K562 (cell line): ENCODE measurements around the gene KCTD16. TPM values are rescaled to one million over a fixed set of nuclear protein-coding genes. Genes with fewer than 3 reads are reported as not detected.

Experiments
- ATAC-seq: fragments of 200-7000 bp; cut with Tn5 transposase; 3 replicates; pipeline ENCODE4 v1.9.1; 2020; ENCODE audit warnings: moderate library complexity
- BruUV-seq: library from RNA; stranded (reverse); fragments of 400-500 nt; replicated peaks from 2 replicates; lab custom pipeline; 2021; lab: Mats Ljungman, UMichigan
- CTCF ChIA-PET: fragments of 300-600 bp; formaldehyde crosslinking; extraction: SDS; loops from one replicate; lab custom pipeline; 2021; ENCODE audit warnings: low intra/inter-chr PET ratio; lab: Yijun Ruan, JAX
- POLR2A ChIA-PET: fragments of 300-600, 350-650 bp; sonication (Branson Sonifier 250); formaldehyde crosslinking; extraction: SDS; loops from one replicate; lab custom pipeline; 2021; ENCODE audit warnings: antibody characterized with exemption, inconsistent platforms; lab: Yijun Ruan, JAX
- DNase-seq, 4 experiments: peaks; one replicate each; pipeline versions ENCODE4 v3.0.0 to v3.0.0-alpha.2; 2011 to 2018; ENCODE audit warnings: low spot score in 3 of 4, mixed read lengths in 3 of 4; ENCODE audit errors: extremely low read depth in 1 of 4
- FAIRE-seq: peaks from 2 replicates; lab custom pipeline; 2011; peaks lifted over from hg19 to GRCh38; lab: Jason Lieb, UNC
- H2AFZ ChIP-seq: 2 replicates; pipeline ENCODE4 v1.6.0; 2011; ENCODE audit warnings: low read depth, low read length, control low read depth, inconsistent platforms
- H3K27ac ChIP-seq: fragments of 200-600 bp; 3 replicates; pipeline ENCODE4 v1.8.0; 2011; ENCODE audit warnings: low read depth, mild to moderate bottlenecking, control low read depth, inconsistent platforms, low read length, moderate library complexity, mixed read lengths; ENCODE audit errors: extremely low read depth
- H3K27me3 ChIP-seq, 2 experiments: fragments of 300-600 bp in 1 of 2; 2 replicates in 1 of 2; 3 replicates in 1 of 2; pipeline versions ENCODE4 v1.6.0 to v1.8.0; 2011; ENCODE audit warnings: inconsistent platforms in 2 of 2, low read length in 2 of 2, mild to moderate bottlenecking in 1 of 2, mixed read lengths in 1 of 2, moderate library complexity in 1 of 2; ENCODE audit not compliant: control insufficient read depth in 2 of 2, insufficient read depth in 2 of 2
- H3K36me3 ChIP-seq: fragments of 300-600 bp; 3 replicates; pipeline ENCODE4 v1.8.0; 2011; ENCODE audit warnings: mild to moderate bottlenecking, low read length, inconsistent platforms; ENCODE audit not compliant: control insufficient read depth, insufficient read depth
- H3K4me1 ChIP-seq, 2 experiments: fragments of 200-600 bp in 1 of 2; replicated peaks in 1 of 2; 2 replicates in 1 of 2; 3 replicates in 1 of 2; pipeline versions ENCODE4 v1.5.1 to v1.8.0; 2011; ENCODE audit warnings: inconsistent platforms in 2 of 2, low read length in 2 of 2, mild to moderate bottlenecking in 1 of 2, mixed read lengths in 1 of 2, moderate library complexity in 1 of 2; ENCODE audit not compliant: control insufficient read depth in 2 of 2, insufficient read depth in 2 of 2
- H3K4me2 ChIP-seq: 2 replicates; pipeline ENCODE4 v1.6.1; 2011; ENCODE audit warnings: low read length, control low read depth, inconsistent platforms, mixed read lengths; ENCODE audit not compliant: insufficient read depth
- H3K4me3 ChIP-seq: fragments of 200-600 bp; sonication (generic), shearing (Covaris generic); 2 replicates; pipeline ENCODE4 v1.5.1; 2016; ENCODE audit warnings: control low read depth, inconsistent platforms
- H3K79me2 ChIP-seq: fragments of 200-600 bp; 3 replicates; pipeline ENCODE4 v1.8.0; 2011; ENCODE audit warnings: low read length, inconsistent platforms; ENCODE audit not compliant: control insufficient read depth, insufficient read depth
- H3K9ac ChIP-seq, 2 experiments: 2 replicates each; pipeline versions ENCODE4 v1.6.0 to v1.6.1; 2011; ENCODE audit warnings: low read depth in 2 of 2, low read length in 2 of 2, control low read depth in 1 of 2, inconsistent platforms in 1 of 2, mild to moderate bottlenecking in 1 of 2, mixed read lengths in 1 of 2; ENCODE audit not compliant: insufficient read depth in 1 of 2
- H3K9me1 ChIP-seq: one replicate; pipeline ENCODE4 v1.6.0; 2011; ENCODE audit warnings: inconsistent platforms, mild to moderate bottlenecking, low read length, moderate library complexity; ENCODE audit not compliant: control insufficient read depth, insufficient read depth
- H3K9me3 ChIP-seq: replicated peaks from 2 replicates; pipeline ENCODE4 v1.5.1; 2011; ENCODE audit warnings: low read depth, low read length, inconsistent platforms; ENCODE audit not compliant: control insufficient read depth, insufficient read depth
- H4K20me1 ChIP-seq: replicated peaks from 2 replicates; pipeline ENCODE4 v1.6.1; 2011; ENCODE audit warnings: low read length, inconsistent platforms, mixed read lengths; ENCODE audit not compliant: control insufficient read depth, insufficient read depth
- EP400 ChIP-seq: fragments of 450-650 bp; IDR thresholded peaks from 2 replicates; pipeline ENCODE4 v1.6.1; 2017; ENCODE audit warnings: antibody characterized with exemption, mild to moderate bottlenecking, moderate library complexity
- KDM5B ChIP-seq: fragments of 200-600 bp; sonication (generic); IDR thresholded peaks from 2 replicates; pipeline ENCODE4 v1.6.1; 2012; ENCODE audit warnings: low read depth, mild to moderate bottlenecking, moderate library complexity, low read length, control low read depth, inconsistent platforms; ENCODE audit not compliant: insufficient replicate concordance
- MAX ChIP-seq: sonication (generic); formaldehyde crosslinking; IDR thresholded peaks from 2 replicates; pipeline ENCODE4 v1.9.0; 2022; ENCODE audit warnings: mild to moderate bottlenecking, missing genetic modification reagents
- NFE2L1 ChIP-seq: fragments of 450-650 bp; IDR thresholded peaks from 2 replicates; pipeline ENCODE4 v1.6.1; 2016; ENCODE audit warnings: missing genetic modification characterization, low read depth, mild to moderate bottlenecking, missing compliant biosample characterization, moderate library complexity, borderline replicate concordance
- RBM17 ChIP-seq: fragments of 200-400 bp; formaldehyde crosslinking; IDR thresholded peaks from 2 replicates; pipeline ENCODE4 v1.6.1; 2017; ENCODE audit warnings: low read depth, mild to moderate bottlenecking, low read length, borderline replicate concordance
- SAFB2 ChIP-seq: fragments of 200-400 bp; formaldehyde crosslinking; IDR thresholded peaks from 2 replicates; pipeline ENCODE4 v1.6.1; 2018; ENCODE audit warnings: borderline replicate concordance, low read length, low read depth, moderate library complexity; ENCODE audit not compliant: severe bottlenecking
- U2AF1 ChIP-seq: fragments of 200-400 bp; formaldehyde crosslinking; optimal IDR thresholded peaks from 2 replicates; pipeline ENCODE3; 2017; ENCODE audit warnings: mild to moderate bottlenecking, low read depth, low read length, moderate library complexity
- YBX1 ChIP-seq: fragments of 450-650 bp; IDR thresholded peaks from 2 replicates; pipeline ENCODE4 v1.7.1; 2016; ENCODE audit warnings: mild to moderate bottlenecking
- ZFP91 ChIP-seq: sonication (generic); formaldehyde crosslinking; IDR thresholded peaks from 2 replicates; pipeline ENCODE4 v1.8.0; 2022; ENCODE audit warnings: mild to moderate bottlenecking, missing genetic modification reagents
- ZFPM2 ChIP-seq: fragments of 250-450 bp; sonication (Bioruptor Pico); IDR thresholded peaks from 2 replicates; pipeline ENCODE4 v1.5.1; 2022; ENCODE audit warnings: mild to moderate bottlenecking
- ZNF143 ChIP-seq: sonication (generic); formaldehyde crosslinking; IDR thresholded peaks from 2 replicates; pipeline ENCODE4 v1.9.0; 2022; ENCODE audit warnings: mild to moderate bottlenecking, missing genetic modification reagents
- ZNF311 ChIP-seq: fragments of 250-450 bp; sonication (Bioruptor Pico); IDR thresholded peaks from 2 replicates; pipeline ENCODE4 v1.4.0; 2020; ENCODE audit warnings: mild to moderate bottlenecking, moderate library complexity
- ZNF699 ChIP-seq: fragments of 250-450 bp; sonication (Bioruptor Pico); IDR thresholded peaks from 2 replicates; pipeline ENCODE4 v1.8.0; 2021; ENCODE audit warnings: mild to moderate bottlenecking, moderate library complexity; ENCODE audit not compliant: insufficient replicate concordance
- ZNF780A ChIP-seq: fragments of 250-450 bp; sonication (Bioruptor Pico); IDR thresholded peaks from 2 replicates; pipeline ENCODE4 v1.5.0; 2021; ENCODE audit warnings: mild to moderate bottlenecking
- WGBS: fragments of 100-300 bp; shearing (Covaris generic); methylation state at CpG from one replicate; pipeline ENCODE4 v1.1.6; 2016; ENCODE audit warnings: low coverage, mixed read lengths; ENCODE audit not compliant: insufficient coverage; ENCODE audit errors: missing lambda C conversion rate; 5-methylcytosine and 5-hydroxymethylcytosine counted together
- in situ Hi-C: fragments of 300-500 bp; cut with MboI; formaldehyde crosslinking; loops from 4 replicates; pipeline ENCODE4 v1.15.0; 2018; ENCODE audit warnings: inconsistent platforms, mixed read lengths
- intact Hi-C: fragments of 100-400 bp; cut with micrococcal nuclease; formaldehyde crosslinking; loops from 2 replicates; pipeline ENCODE4 v1.14.2; 2022
- polyA plus RNA-seq, 8 experiments: library from polyadenylated mRNA; depleted of rRNA in 4 of 8; stranded (reverse) in 5 of 8; unstranded in 3 of 8; fragments of >200 nt; fragmentation: Nextera tagmentation in 2 of 8; fragmentation: Illumina TruSeq in 1 of 8; extraction: Ambion mirVana in 2 of 8; extraction: Trizol in 1 of 8; gene quantifications; 2 replicates each; pipeline versions ENCODE4 v1.2.1 to v1.2.3, GENCODE V29; 2011 to 2014; ENCODE audit warnings: inconsistent platforms in 1 of 8, missing spikeins in 1 of 8
- total RNA-seq, 7 experiments: library from RNA; depleted of rRNA in 6 of 7; stranded (reverse); fragments of >200 nt in 6 of 7; fragmentation: Illumina TruSeq in 2 of 7; extraction: Trizol in 2 of 7; gene quantifications; 2 replicates each; pipeline versions ENCODE4 v1.2.1 to v1.2.3, GENCODE V29; 2011 to 2021; ENCODE audit warnings: low replicate concordance in 1 of 7
- TF ChIP-seq, protein P1 (sequence below): IDR thresholded peaks from 2 replicates; pipeline ENCODE4 v1.6.1; 2011; ENCODE audit not compliant: insufficient read length; ENCODE audit errors: extremely low read depth

The KCTD16 gene
- total and polyA plus RNA-seq, 9 of the 15 experiments (the other 6 are each of a cell fraction or from before 2014, with no cell fraction given) = 0.04 TPM; not detected in 8

GRCh38 chr5:144332265-144332664 is 161.6 kb downstream of the KCTD16 start:
- H3K36me3 ChIP-seq = no peaks in the 10 kb centered on the region
- FAIRE-seq (no peak), DNase-seq (no peak), ATAC-seq (no peak)
- no TSS peak for BruUV-seq
- no peak overlapping the region for H3K4me3 ChIP-seq
- TF ChIP-seq ZNF143 (CRISPR knock-in tag) = no peak
- no peak for TF ChIP-seq ZFP91 (CRISPR knock-in tag)
- TF ChIP-seq RBM17 = no peak
- no peak for TF ChIP-seq ZNF699 (CRISPR knock-in tag)
- no peak for TF ChIP-seq ZNF311 (CRISPR knock-in tag)
- TF ChIP-seq EP400 = no peak
- TF ChIP-seq ZNF780A (CRISPR knock-in tag) = no peak
- TF ChIP-seq ZFPM2 (CRISPR knock-in tag) = no peak
- no peak for TF ChIP-seq U2AF1
- TF ChIP-seq KDM5B = no peak
- no peak for TF ChIP-seq YBX1
- TF ChIP-seq, protein P1, sequence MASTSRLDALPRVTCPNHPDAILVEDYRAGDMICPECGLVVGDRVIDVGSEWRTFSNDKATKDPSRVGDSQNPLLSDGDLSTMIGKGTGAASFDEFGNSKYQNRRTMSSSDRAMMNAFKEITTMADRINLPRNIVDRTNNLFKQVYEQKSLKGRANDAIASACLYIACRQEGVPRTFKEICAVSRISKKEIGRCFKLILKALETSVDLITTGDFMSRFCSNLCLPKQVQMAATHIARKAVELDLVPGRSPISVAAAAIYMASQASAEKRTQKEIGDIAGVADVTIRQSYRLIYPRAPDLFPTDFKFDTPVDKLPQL = no peak
- no peak for TF ChIP-seq NFE2L1 (tag)
- TF ChIP-seq MAX = no peak
- TF ChIP-seq SAFB2 = no peak
- H3K4me1 ChIP-seq = no peaks in the 10 kb centered on the region
- H4K20me1 ChIP-seq = no peaks in the 10 kb centered on the region
- H3K4me2 ChIP-seq = no peak overlapping the region
- CTCF ChIA-PET = no interaction called here
- H3K9me3 ChIP-seq = no peaks in the 10 kb centered on the region; the same call in 1 of the 2 replicates
- no peak overlapping the region for H3K9ac ChIP-seq
- no peaks in the 10 kb centered on the region for H3K79me2 ChIP-seq
- no peak overlapping the region for H2AFZ ChIP-seq
- POLR2A ChIA-PET = no interaction called here
- 0% methylated on average over 1 of the region's 1 CpG for WGBS
- intact Hi-C loops = no loop called here
- no peaks in the 10 kb centered on the region for H3K9me1 ChIP-seq
- in situ Hi-C loops = no loop called here
- no peaks in the 10 kb centered on the region for H3K27me3 ChIP-seq
- no peak overlapping the region for H3K27ac ChIP-seq
